Loucy (cell line): Measurements from ENCODE around the gene TUBA4A.

Experiments
- CTCF ChIP-seq: fragments of 200-600 bp; sonication (generic); conservative IDR thresholded peaks from 2 replicates; pipeline ENCODE4 v1.5.1; 2014; ENCODE audit warnings: mild to moderate bottlenecking, antibody characterized with exemption, low read length
- EZH2phosphoT487 ChIP-seq: fragments of 200-600 bp; IDR thresholded peaks from 2 replicates; pipeline ENCODE4 v1.6.1; 2018; ENCODE audit warnings: antibody characterized with exemption, mild to moderate bottlenecking, moderate library complexity, borderline replicate concordance

GRCh38 chr2:219290381-219291171 is 36.9 kb upstream of the TUBA4A start:
- no peak for TF ChIP-seq CTCF
- no peak for TF ChIP-seq EZH2phosphoT487
